Panc1 (cell line): ENCODE results near the gene BRPF1. TPM values are rescaled to one million over a fixed set of nuclear protein-coding genes. Genes with fewer than 3 reads are reported as not detected.

Experiments used
- ATAC-seq: fragments of 200-7000 bp; cut with Tn5 transposase; 2 replicates; pipeline ENCODE4 v1.9.1; 2020; ENCODE audit warnings: mild to moderate bottlenecking, moderate library complexity
- BruUV-seq: library from RNA; stranded (reverse); fragments of 400-500 nt; replicated peaks from 2 replicates; lab custom pipeline; 2021; lab: Mats Ljungman, UMichigan
- CTCF ChIA-PET: fragments of 300-600 bp; sonication (Branson Sonifier 250); formaldehyde crosslinking; loops from one replicate; lab custom pipeline; 2022; ENCODE audit warnings: antibody characterized with exemption; lab: Charles Lee
- POLR2A ChIA-PET: fragments of 300-600 bp; sonication (Branson Sonifier 250); formaldehyde crosslinking; loops from one replicate; lab custom pipeline; 2022; ENCODE audit warnings: antibody characterized with exemption; lab: Charles Lee
- DNase-seq: peaks from one replicate; pipeline ENCODE4 v3.0.0-alpha.2; 2010; ENCODE audit warnings: low read depth, low spot score
- H3K27ac ChIP-seq: 2 replicates; pipeline ENCODE4 v1.5.1; 2011; ENCODE audit warnings: mild to moderate bottlenecking, low read length, inconsistent platforms
- H3K27me3 ChIP-seq: fragments of 200-500 bp; sonication (Bioruptor generic); 2 replicates; pipeline ENCODE4 v1.6.0; 2014; ENCODE audit warnings: low read length, inconsistent platforms; ENCODE audit not compliant: control insufficient read depth, insufficient read depth
- H3K36me3 ChIP-seq: fragments of 200-500 bp; sonication (Bioruptor generic); 2 replicates; pipeline ENCODE4 v1.5.1; 2014; ENCODE audit warnings: inconsistent platforms, mild to moderate bottlenecking, low read length, moderate library complexity; ENCODE audit not compliant: control insufficient read depth, insufficient read depth
- H3K4me1 ChIP-seq: 2 replicates; pipeline ENCODE4 v1.5.1; 2011; ENCODE audit warnings: inconsistent platforms, mild to moderate bottlenecking, low read length, moderate library complexity; ENCODE audit not compliant: control insufficient read depth, insufficient read depth
- H3K4me3 ChIP-seq, 2 experiments: 2 replicates each; pipeline ENCODE4 v1.5.1; 2011 to 2012; ENCODE audit warnings: low read depth in 2 of 2, low read length in 2 of 2, mild to moderate bottlenecking in 2 of 2, inconsistent platforms in 1 of 2, moderate library complexity in 1 of 2
- H3K9me3 ChIP-seq: fragments of 200-500 bp; sonication (Bioruptor generic); 2 replicates; pipeline ENCODE4 v1.5.1; 2014; ENCODE audit warnings: low read depth, mild to moderate bottlenecking, inconsistent platforms, low read length, moderate library complexity; ENCODE audit not compliant: control insufficient read depth, insufficient read depth
- CTCF ChIP-seq: fragments of 450-650 bp; IDR thresholded peaks from 2 replicates; pipeline ENCODE4 v1.5.1; 2017; ENCODE audit warnings: mild to moderate bottlenecking
- POLR2AphosphoS5 ChIP-seq: IDR thresholded peaks from 2 replicates; pipeline ENCODE4 v1.6.1; 2012; ENCODE audit warnings: mild to moderate bottlenecking, low read depth, low read length, moderate library complexity
- REST ChIP-seq, 2 experiments: IDR thresholded peaks; 2 replicates each; pipeline ENCODE4 v1.6.1; 2011 to 2012; ENCODE audit warnings: low read depth in 2 of 2, control low read depth in 1 of 2, low read length in 1 of 2, mild to moderate bottlenecking in 1 of 2, moderate library complexity in 1 of 2; ENCODE audit not compliant: insufficient read depth in 1 of 2
- SIN3A ChIP-seq: IDR thresholded peaks from 2 replicates; pipeline ENCODE4 v1.6.1; 2012; ENCODE audit warnings: low read depth, mild to moderate bottlenecking, low read length, moderate library complexity, borderline replicate concordance; ENCODE audit not compliant: insufficient read depth
- TCF7L2 ChIP-seq: IDR thresholded peaks from 2 replicates; pipeline ENCODE4 v1.6.1; 2011; ENCODE audit warnings: mild to moderate bottlenecking, low read depth, low read length, inconsistent platforms
- in situ Hi-C: cut with HindIII; loops from 2 replicates; pipeline ENCODE4 v1.10.0; 2016; ENCODE audit warnings: low sequenced_read_pairs, low pct_unique_long_range_greater_than_20kb
- intact Hi-C: fragments of 100-400 bp; cut with micrococcal nuclease; formaldehyde crosslinking; loops from one replicate; pipeline ENCODE4 v1.10.0; 2022; ENCODE audit not compliant: unreplicated experiment
- total RNA-seq: library from RNA; stranded (reverse); gene quantifications from one replicate; pipeline ENCODE4 v1.2.1, GENCODE V29; 2021; ENCODE audit not compliant: unreplicated experiment

The BRPF1 gene
- total RNA-seq, 1 experiment from 2014 or later, result 17.4 TPM

DNA sequence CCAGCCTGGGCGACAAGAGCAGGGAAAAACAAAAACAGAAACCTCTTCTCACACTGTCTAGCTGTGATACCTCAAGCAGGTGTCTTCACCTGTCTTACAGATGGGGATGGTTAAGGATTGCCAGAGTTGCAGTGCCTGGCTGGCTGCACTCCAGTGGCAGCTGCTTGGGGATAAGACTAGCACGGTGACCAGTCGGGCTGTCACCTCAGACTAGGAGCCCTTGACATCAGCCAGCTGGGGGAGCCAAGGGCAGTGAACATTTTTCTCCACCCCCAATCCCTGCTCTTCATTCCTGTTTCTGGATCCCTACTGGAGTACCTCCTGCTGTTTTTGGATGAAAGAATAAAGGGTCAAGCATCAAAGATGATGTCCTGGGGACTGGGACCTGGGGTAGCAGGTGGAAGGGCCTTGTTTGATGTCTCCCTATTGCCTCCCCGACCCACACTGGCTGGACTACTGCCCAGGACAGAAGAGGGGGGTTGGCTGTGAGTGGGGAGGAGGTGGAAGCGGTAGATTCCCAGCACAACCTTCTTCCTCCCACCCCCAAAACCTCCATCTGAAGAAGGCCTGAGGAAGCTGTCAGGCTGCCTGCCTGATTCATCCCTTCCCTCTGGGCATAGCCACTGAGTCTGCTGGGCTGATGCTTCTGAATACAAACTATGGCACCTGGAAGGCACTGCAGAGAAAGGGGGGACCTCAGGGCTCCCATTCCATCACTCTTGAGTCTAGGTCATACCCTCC lies 34.9 kb upstream of the BRPF1 start:
- BruUV-seq, result no TSS peak
- no peaks in the 10 kb centered on the region for H3K9me3 ChIP-seq
- no peak for ATAC-seq
- no peak overlapping the region for H3K4me3 ChIP-seq
- H3K27me3 ChIP-seq, result no peaks in the 10 kb centered on the region
- peaks cover 2% of the 10 kb centered on the region; the same call in 1 of the 2 replicates for H3K36me3 ChIP-seq
- in situ Hi-C loops, result no loop called here
- no peak for DNase-seq
- CTCF ChIA-PET, result no interaction called here
- POLR2A ChIA-PET, result interaction anchor here (0.6 kb wide), 1 partner anchor 30 kb away, joined by 3 read pairs; no protein-coding TSS in a partner anchor
- intact Hi-C loops, result no loop called here
- TF ChIP-seq POLR2AphosphoS5 (no peak), REST (IDR thresholded peaks at IDR 0.05; ENCODE audit: insufficient read depth in 1 of 2, low read depth in 2 of 2, low read length in 1 of 2) (no peak), SIN3A (no peak), TCF7L2 (no peak), CTCF (no peak)
- no peak overlapping the region for H3K27ac ChIP-seq
- H3K4me1 ChIP-seq, result no peaks in the 10 kb centered on the region

DNA sequence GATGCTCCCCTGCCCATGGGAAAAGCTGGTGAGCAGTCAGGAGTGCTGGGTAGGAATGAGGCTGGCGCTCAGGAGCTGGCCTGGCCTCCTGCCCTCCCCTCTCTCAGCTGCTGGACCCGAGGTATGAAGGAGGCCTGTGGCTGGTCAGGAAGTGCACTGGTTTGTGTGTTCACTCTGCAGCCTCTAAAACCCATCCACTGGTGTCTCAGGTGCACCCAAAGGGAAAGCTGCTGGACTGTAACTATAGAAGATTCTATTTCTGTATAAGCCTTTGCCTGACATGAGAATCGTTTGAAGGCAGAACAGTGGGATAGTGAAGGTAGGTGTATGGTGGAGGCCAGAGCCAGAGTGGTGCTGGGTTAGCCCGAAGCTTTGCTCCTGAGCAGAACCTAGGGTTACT lies 33.6 kb upstream of the BRPF1 start:
- no peak overlapping the region for H3K4me3 ChIP-seq
- no peaks in the 10 kb centered on the region for H3K27me3 ChIP-seq
- CTCF ChIA-PET, result no interaction called here
- no TSS peak for BruUV-seq
- in situ Hi-C loops, result no loop called here
- H3K9me3 ChIP-seq, result no peaks in the 10 kb centered on the region
- DNase-seq, result no peak
- H3K27ac ChIP-seq, result no peak overlapping the region
- POLR2A ChIA-PET, result no interaction called here
- TF ChIP-seq REST (IDR thresholded peaks at IDR 0.05; ENCODE audit: insufficient read depth in 1 of 2, low read depth in 2 of 2, low read length in 1 of 2) (no peak), TCF7L2 (no peak), POLR2AphosphoS5 (no peak), CTCF (no peak), SIN3A (no peak)
- ATAC-seq, result no peak
- H3K4me1 ChIP-seq, result no peaks in the 10 kb centered on the region
- H3K36me3 ChIP-seq, result peaks cover 2% of the 10 kb centered on the region; the same call in 1 of the 2 replicates
- intact Hi-C loops, result no loop called here
